Epithelial cell of proximal tubule (primary cell): ENCODE data around the gene CCNA1. TPM values are rescaled to one million over a fixed set of nuclear protein-coding genes. Genes with fewer than 3 reads are reported as not detected.

Experiments
- DNase-seq: peaks from one replicate; pipeline ENCODE4 v3.0.0-alpha.2; 2011; ENCODE audit warnings: low read depth
- H3K4me3 ChIP-seq: 2 replicates; pipeline ENCODE4 v1.5.1; 2011; ENCODE audit warnings: low read depth, mild to moderate bottlenecking, low read length
- total RNA-seq: library from RNA; depleted of rRNA; stranded (reverse); fragments of >200 nt; gene quantifications from 2 replicates; pipeline ENCODE4 v1.2.3, GENCODE V29; 2015
- TF ChIP-seq, protein P1 (sequence below): conservative IDR thresholded peaks from 2 replicates; pipeline ENCODE4 v1.5.1; 2012; ENCODE audit warnings: low read depth, mild to moderate bottlenecking, low read length

CCNA1 gene
- total RNA-seq, 1 donor from 2014 or later: 0.81 TPM

DNA sequence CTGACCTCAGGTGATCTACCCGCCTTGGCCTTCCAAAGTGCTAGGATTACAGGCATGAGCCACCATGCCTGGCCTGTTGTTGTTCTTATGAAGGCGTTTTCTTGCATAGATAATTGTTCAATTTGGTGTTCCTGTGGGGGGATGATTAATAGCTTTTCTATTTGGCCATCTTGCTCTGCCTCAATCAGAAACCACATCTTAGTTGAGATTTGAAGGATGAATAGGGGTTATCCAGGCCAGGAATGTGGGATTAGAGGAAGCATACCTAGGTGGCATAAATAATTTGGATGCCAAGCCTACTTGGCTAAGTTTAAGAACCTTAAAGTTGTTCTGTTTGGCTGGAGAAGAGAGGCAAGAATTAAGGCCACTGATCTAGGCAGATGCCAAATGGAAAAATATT is 44.4 kb downstream of the CCNA1 start:
- H3K4me3 ChIP-seq: no peak overlapping the region
- TF ChIP-seq, protein P1, sequence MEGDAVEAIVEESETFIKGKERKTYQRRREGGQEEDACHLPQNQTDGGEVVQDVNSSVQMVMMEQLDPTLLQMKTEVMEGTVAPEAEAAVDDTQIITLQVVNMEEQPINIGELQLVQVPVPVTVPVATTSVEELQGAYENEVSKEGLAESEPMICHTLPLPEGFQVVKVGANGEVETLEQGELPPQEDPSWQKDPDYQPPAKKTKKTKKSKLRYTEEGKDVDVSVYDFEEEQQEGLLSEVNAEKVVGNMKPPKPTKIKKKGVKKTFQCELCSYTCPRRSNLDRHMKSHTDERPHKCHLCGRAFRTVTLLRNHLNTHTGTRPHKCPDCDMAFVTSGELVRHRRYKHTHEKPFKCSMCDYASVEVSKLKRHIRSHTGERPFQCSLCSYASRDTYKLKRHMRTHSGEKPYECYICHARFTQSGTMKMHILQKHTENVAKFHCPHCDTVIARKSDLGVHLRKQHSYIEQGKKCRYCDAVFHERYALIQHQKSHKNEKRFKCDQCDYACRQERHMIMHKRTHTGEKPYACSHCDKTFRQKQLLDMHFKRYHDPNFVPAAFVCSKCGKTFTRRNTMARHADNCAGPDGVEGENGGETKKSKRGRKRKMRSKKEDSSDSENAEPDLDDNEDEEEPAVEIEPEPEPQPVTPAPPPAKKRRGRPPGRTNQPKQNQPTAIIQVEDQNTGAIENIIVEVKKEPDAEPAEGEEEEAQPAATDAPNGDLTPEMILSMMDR: no peak
- no peak for DNase-seq

GRCh38 chr13:36480726-36481427 is 48.6 kb downstream of the CCNA1 start:
- H3K4me3 ChIP-seq: no peak overlapping the region
- TF ChIP-seq, protein P1: no peak
- no peak for DNase-seq

- TF ChIP-seq, protein P1: no peak
- H3K4me3 ChIP-seq: no peak overlapping the region
- DNase-seq: no peak
Measured at GRCh38 chr13:36490055-36490454, 57.8 kb downstream of the CCNA1 start.

Other genes with a start within 250 kb of the CCNA1 start
- not detected in 2 replicates for gene SOHLH2, start 217.9 kb upstream of the CCNA1 start, total RNA-seq
- 3.2 and 3.5 TPM in 2 replicates for gene CCDC169, start 134.7 kb upstream of the CCNA1 start, total RNA-seq
- 21.2 and 24.7 TPM in 2 replicates for gene SPART, start 86.1 kb upstream of the CCNA1 start, total RNA-seq
- not detected in 2 replicates for gene SERTM1, start 241.5 kb downstream of the CCNA1 start, total RNA-seq